HG02973 (cell line): ENCODE measurements around the gene PLSCR4.

ENCODE experiments used
- ATAC-seq: cut with Tn5 transposase; IDR thresholded peaks from one replicate; pipeline ENCODE4 v1.9.1; 2021; ENCODE audit warnings: moderate library complexity; ENCODE audit not compliant: unreplicated experiment

Gene PLSCR4

DNA sequence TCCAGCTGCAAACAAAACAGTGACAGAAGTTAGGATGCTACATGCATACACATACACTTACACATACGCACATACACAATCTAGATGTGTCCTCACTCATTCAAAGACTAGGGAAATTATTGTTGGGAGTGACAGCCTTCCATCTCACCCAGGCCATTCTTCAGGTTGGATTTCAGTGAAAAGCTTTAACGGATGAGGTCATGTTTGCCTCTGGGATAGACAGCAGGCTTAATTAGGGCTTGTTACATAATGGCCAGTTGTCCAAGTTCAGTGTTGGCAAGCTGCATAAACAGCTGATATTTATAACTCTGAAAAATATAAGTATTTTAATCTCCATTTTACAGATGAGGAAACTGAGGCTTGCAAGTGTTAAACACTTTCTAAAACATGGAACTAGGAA, 54.1 kb downstream of the PLSCR4 start:
- ATAC-seq: no peak

GRCh38 chr3:146195605-146196004, 55.3 kb downstream of the PLSCR4 start:
- no peak for ATAC-seq

DNA sequence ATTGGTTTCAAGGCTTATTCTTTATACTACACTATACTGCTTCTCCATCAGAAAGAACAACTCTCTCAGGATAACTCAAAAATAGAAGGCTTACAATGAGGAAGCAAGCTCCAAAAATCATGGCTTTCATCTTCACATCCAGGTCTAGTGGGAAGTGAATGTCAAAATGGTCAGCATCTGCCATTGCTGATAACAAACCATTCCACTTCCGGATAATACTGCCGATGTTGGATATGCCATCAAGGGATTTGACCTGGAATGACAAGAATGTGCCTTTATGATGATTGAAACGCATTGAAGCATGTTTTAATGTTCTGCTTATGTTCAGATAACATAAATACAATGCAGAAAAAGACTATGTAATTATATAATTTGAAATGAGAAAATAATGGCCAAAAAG, 55.9 kb downstream of the PLSCR4 start:
- ATAC-seq: no peak

DNA sequence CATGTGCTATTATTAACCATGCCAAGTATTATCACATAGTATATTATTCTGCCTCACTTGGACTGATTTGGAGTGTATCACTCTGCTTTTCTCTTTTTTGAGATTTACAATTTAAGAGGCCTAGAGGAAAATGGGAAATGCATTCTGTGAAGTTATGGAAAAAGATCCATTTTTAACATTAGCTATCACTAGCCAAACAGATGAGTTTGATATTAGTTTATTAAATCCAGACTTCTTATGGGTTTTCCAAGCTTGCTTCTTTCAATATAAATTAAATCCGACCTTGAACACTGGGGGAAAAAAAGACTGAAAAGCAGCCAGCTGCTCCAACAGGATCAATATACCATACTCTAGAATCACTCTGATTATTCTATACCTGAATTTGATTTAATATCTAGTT, 59.9 kb downstream of the PLSCR4 start:
- ATAC-seq: no peak

DNA sequence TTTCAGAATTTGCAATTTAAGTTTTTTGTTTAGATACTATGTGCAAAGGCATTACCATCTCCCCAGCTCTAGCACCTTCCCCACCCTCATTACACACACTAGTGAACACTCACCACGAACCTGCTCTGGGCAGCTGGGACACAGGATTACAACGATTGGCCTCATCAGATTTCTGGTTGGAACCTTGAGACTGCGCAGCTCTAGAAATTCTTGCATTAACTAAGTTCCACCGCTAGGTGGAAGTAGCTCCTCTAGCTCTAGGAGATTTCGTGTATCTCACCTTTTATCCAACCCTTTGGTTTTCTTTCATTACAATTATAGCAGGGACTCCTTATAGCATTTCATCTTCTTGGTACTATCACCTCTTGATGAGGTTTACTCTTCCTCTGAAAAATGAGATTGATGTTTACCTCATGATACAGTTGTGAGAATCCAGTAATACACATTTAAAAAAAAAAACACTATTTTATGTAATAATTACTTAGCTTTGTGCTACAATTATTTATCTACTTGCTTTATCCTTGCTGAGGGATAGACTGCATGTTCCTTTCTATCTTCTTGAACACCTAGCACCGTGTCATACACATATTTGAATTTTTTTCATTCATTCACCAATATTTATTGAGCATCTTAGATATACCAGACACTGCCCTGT, 61.3 kb downstream of the PLSCR4 start:
- peak; percentile 94 for ATAC-seq

DNA sequence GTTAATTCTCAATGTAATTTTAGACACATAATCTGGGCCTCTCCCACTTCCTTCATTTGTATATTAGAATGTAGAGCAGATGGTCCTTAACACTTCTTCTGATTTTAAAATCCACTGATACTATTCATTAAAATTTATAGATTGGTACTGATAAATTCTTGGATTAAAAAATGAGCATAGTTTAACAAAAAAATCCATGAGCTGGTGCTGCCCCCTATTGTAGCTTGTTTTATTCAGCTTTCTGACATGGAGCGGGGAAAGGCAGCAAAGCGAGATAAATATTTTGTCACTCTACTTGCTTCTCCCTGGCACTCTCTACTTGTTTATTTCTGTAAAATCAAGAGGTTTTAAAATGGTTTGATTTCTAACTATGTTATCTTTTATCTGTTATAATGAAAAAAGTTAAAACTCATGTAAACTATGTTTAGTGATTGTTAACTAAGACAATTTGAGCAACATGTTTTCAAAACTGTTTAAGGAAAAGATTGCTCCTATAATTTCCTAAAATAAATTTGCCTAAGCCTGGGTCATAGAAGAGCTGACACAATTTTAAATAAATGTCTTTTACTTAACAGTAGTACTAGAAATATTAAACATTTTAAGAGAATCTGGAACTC, 63.5 kb downstream of the PLSCR4 start:
- no peak for ATAC-seq

DNA sequence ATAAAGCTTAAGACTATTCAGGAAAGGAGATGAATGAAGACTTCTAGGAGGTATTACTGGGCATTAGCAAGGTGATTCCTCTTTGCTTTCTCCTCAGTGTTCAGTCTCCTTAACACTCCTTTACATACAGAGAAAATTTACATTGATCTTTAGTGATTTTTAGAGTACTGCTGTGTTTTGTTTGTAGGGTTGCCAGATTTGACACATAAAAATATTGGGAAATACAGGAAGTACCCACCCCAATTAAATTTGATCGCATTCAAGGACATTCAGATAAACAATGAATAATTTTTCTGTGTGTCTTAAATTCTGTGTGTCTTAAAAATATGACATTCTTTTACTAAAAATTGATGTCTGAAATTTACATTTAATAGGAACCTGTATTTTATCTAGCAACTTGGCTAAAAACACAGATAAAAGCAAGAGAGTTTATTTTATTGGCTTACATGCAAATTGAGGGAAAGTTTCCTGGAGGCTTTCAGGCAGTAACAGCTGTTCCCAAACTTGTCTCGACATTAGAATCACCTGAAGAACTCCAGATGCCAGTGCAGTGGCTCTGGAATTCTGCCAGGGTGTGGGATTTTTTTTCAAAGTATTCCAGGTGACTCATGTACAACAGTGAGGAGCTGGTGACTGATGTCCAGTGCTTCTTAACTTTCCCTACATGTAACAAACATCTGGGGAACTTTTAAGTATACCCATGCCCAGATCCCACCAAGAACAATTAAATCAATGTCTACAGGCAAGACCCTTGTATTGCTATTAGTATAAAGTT, 66.5 kb downstream of the PLSCR4 start:
- no peak for ATAC-seq

DNA sequence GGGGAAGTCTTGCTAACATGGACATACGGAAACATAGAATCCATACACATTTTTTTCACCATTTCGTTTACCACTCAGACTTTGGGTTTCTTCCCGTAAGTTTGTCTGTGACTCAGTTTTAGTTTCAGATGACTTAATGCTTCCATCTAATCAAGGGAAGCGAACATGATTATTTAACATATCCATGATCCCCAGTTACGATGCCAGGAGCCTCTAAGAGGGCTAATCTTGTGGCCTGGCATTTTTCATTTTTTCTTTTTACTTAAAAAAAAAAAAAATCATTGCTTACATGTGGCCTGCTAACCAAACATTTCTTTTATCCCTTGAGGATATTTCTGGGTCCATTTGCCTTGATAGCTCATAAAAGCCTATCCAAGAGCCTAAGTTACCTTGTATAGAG, 69.7 kb downstream of the PLSCR4 start:
- ATAC-seq: no peak

GRCh38 chr3:146180376-146180775, 70.5 kb downstream of the PLSCR4 start:
- no peak for ATAC-seq

GRCh38 chr3:146178006-146178689, 72.8 kb downstream of the PLSCR4 start:
- ATAC-seq: no peak

- no peak for ATAC-seq
Measured at GRCh38 chr3:146177519-146177918, 73.4 kb downstream of the PLSCR4 start.

DNA sequence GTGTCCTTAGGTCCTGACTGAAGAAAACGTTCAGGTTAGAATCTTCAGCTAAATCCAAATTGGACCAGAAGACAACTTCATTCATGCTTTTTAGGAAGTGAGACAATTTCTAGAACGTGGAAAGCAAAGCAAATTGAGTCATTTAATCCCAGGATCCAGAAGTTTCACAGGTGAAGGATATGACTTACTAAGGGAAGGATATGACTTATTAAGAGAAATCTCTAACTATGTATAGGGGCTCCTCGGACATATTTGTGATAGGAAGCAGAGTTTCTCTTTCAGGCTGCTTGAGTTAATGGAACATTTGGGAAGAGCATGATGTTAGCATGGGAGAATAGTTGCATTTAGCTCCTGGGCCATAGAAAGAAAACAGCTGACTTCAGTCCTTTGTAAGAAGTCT, 73.8 kb downstream of the PLSCR4 start:
- no peak for ATAC-seq

DNA sequence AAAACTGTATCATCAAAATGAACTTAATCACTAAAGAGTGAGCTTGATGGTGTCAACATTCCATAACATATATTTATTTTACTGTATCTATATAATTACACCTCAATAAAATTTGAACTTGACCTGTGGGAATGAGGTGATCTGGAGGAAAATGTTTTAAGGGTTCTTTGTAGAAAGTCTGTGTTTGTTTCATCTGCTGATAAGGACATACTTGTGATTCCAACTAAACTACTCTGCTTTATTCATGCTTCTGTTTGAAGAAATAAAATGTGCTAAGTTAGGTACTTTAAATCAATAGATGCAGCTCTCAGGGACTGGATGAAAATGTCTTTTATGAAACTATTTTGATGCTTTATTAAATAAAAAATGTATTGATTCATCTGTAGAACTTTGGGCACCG, 78.3 kb downstream of the PLSCR4 start:
- no peak for ATAC-seq

- ATAC-seq: no peak
Measured at GRCh38 chr3:146170591-146170990, 80.3 kb downstream of the PLSCR4 start.

- ATAC-seq: no peak
Measured at GRCh38 chr3:146169891-146170290, 81.0 kb downstream of the PLSCR4 start.

GRCh38 chr3:146166826-146167225, 84.1 kb downstream of the PLSCR4 start:
- no peak for ATAC-seq

DNA sequence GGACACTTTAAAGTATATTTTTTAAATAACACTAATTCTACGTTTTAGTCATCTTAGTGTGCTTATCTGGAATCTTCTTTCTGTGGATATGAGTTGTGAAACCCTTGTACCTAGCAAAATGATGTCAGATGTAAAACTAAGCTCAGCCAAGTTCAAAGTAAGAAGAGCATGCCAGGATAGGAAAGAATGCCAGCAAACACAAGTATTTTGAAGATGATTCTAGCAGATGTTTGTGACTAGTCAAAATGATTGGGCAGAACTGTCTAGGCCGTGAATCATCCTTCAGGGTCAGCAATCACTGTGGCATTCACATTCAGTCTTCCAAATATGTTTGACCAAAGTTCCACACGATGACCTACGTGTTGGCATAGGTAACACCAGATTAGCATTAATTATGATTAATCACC, 84.5 kb downstream of the PLSCR4 start:
- ATAC-seq: no peak

DNA sequence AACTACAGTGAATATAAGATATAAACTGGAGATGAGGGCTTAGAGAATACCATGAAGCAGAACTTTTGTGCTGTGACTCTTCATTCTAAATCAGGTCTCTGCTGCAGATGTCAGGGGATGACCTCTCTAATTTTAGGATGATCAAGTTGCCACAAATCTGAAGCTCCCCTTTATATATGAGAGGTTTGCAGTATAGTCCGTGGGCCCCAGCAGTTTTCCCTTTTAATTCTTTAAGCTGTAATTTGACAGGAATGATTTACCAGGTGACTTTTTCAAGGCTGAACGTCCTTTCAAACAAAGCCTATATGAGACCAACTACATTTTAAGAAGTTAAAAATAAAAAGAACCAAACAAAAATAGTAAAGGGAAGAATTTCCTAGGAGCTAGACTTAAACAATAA, 85.0 kb downstream of the PLSCR4 start:
- no peak for ATAC-seq

GRCh38 chr3:146164971-146165769, 85.7 kb downstream of the PLSCR4 start:
- ATAC-seq: no peak

DNA sequence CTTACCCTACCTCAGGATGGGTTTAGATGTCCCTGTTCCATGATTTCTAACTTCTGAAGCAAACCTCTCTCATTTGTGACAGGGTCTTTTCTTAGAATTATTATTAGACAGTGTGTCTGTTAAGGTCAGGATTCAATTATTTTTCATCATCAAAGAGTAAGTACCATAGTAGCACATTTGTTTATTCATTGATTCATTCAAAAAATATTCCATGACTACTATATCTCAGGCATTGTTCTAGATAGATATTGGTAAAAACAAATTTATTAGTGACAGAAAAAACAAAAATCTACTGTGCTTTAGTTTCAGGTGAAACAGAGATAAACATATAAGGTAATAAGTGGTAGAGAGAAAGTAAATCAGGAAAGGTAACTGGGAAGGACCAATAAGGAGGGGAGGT, 86.4 kb downstream of the PLSCR4 start:
- ATAC-seq: no peak

GRCh38 chr3:146164071-146164470, 86.8 kb downstream of the PLSCR4 start:
- no peak for ATAC-seq
